Keratinocyte (primary cell): ENCODE measurements around the gene GRIA4. TPM values are rescaled to one million over a fixed set of nuclear protein-coding genes. Genes with fewer than 3 reads are reported as not detected.

Source experiments
- DNase-seq: peaks from one replicate; pipeline ENCODE4 v3.0.0-alpha.2; 2011; ENCODE audit warnings: low read depth, missing footprints, low spot score
- FAIRE-seq: peaks from 2 replicates; lab custom pipeline; 2011; peaks lifted over from hg19 to GRCh38; lab: Jason Lieb, UNC
- H2AFZ ChIP-seq: 2 replicates; pipeline ENCODE4 v1.6.0; 2012; ENCODE audit warnings: low read length, control low read depth, inconsistent platforms; ENCODE audit not compliant: control insufficient read depth
- H3K27ac ChIP-seq: 2 replicates; pipeline ENCODE4 v1.5.1; 2011; ENCODE audit warnings: low read length; ENCODE audit not compliant: control insufficient read depth, insufficient read depth
- H3K27me3 ChIP-seq: 3 replicates; pipeline ENCODE4 v1.6.0; 2011; ENCODE audit warnings: low read length; ENCODE audit not compliant: control insufficient read depth, insufficient read depth; ENCODE audit errors: extremely low read depth
- H3K36me3 ChIP-seq, 2 experiments: 2 replicates in 1 of 2; 3 replicates in 1 of 2; pipeline ENCODE4 v1.5.1; 2011; ENCODE audit warnings: low read length in 2 of 2, mild to moderate bottlenecking in 1 of 2; ENCODE audit not compliant: control insufficient read depth in 2 of 2, insufficient read depth in 2 of 2; ENCODE audit errors: extremely low read depth in 1 of 2
- H3K4me1 ChIP-seq: 3 replicates; pipeline ENCODE4 v1.5.1; 2011; ENCODE audit warnings: low read length; ENCODE audit not compliant: control insufficient read depth, insufficient read depth; ENCODE audit errors: extremely low read depth
- H3K4me2 ChIP-seq: 3 replicates; pipeline ENCODE4 v1.6.0; 2011; ENCODE audit warnings: low read depth, low read length; ENCODE audit not compliant: control insufficient read depth, insufficient read depth; ENCODE audit errors: extremely low read depth
- H3K4me3 ChIP-seq, 3 experiments: fragments of 200-600 bp in 1 of 3; sonication (generic) in 1 of 3; 2 replicates in 2 of 3; 3 replicates in 1 of 3; pipeline ENCODE4 v1.5.1; 2011 to 2016; ENCODE audit warnings: low read length in 3 of 3, mild to moderate bottlenecking in 3 of 3, control low read depth in 2 of 3, inconsistent platforms in 1 of 3, low read depth in 1 of 3, mixed read lengths in 1 of 3, mixed run types in 1 of 3, moderate library complexity in 1 of 3; ENCODE audit not compliant: control insufficient read depth in 2 of 3, insufficient read depth in 2 of 3; ENCODE audit errors: extremely low read depth in 1 of 3
- H3K79me2 ChIP-seq: 2 replicates; pipeline ENCODE4 v1.6.0; 2012; ENCODE audit warnings: low read length; ENCODE audit not compliant: control insufficient read depth, insufficient read depth
- H3K9ac ChIP-seq: 3 replicates; pipeline ENCODE4 v1.6.0; 2011; ENCODE audit warnings: low read length; ENCODE audit not compliant: control insufficient read depth, insufficient read depth; ENCODE audit errors: extremely low read depth
- H3K9me1 ChIP-seq: 3 replicates; pipeline ENCODE4 v1.6.0; 2011; ENCODE audit warnings: low read length; ENCODE audit not compliant: control insufficient read depth, insufficient read depth; ENCODE audit errors: extremely low read depth
- H3K9me3 ChIP-seq: 2 replicates; pipeline ENCODE4 v1.5.1; 2012; ENCODE audit warnings: low read depth, low read length; ENCODE audit not compliant: control insufficient read depth
- H4K20me1 ChIP-seq: 3 replicates; pipeline ENCODE4 v1.6.0; 2011; ENCODE audit warnings: low read length; ENCODE audit not compliant: control insufficient read depth, insufficient read depth; ENCODE audit errors: extremely low read depth
- EZH2 ChIP-seq: IDR thresholded peaks from one replicate; pipeline ENCODE4 v1.6.1; 2012; ENCODE audit warnings: inconsistent platforms, mild to moderate bottlenecking, low read length, moderate library complexity
- dilution Hi-C: fragments of 300-500 bp; cut with MboI; formaldehyde crosslinking; loops from one replicate; pipeline ENCODE4 v1.7.0; 2020; ENCODE audit warnings: low sequenced_read_pairs; ENCODE audit not compliant: extremely low pct_ligation_motif_present
- polyA plus RNA-seq, 5 experiments: library from polyadenylated mRNA; depleted of rRNA in 3 of 5; stranded (reverse) in 3 of 5; stranded (forward) in 1 of 5; unstranded in 1 of 5; fragments of >200 nt; gene quantifications; 1 replicate in 1 of 5; 2 replicates in 3 of 5; 3 replicates in 1 of 5; pipeline versions ENCODE4 v1.2.1 to v1.2.3, GENCODE V29; 2011 to 2012; ENCODE audit warnings: missing spikeins in 2 of 5, low read depth in 1 of 5, low replicate concordance in 1 of 5
- TF ChIP-seq, protein P1 (sequence below), 3 experiments: IDR thresholded peaks in 1 of 3; conservative IDR thresholded peaks in 1 of 3; optimal IDR thresholded peaks in 1 of 3; 2 replicates in 2 of 3; 3 replicates in 1 of 3; pipeline versions ENCODE3 to v1.5.1; 2011; ENCODE audit warnings: low read length in 3 of 3, mild to moderate bottlenecking in 3 of 3, moderate library complexity in 2 of 3, control low read depth in 1 of 3, inconsistent platforms in 1 of 3; ENCODE audit not compliant: insufficient read depth in 2 of 3; ENCODE audit errors: extremely low read depth in 1 of 3

The GRIA4 gene
- polyA plus RNA-seq, 1 donor (not counting 4 experiments of a cell fraction or from before 2014, with no cell fraction given): not detected

DNA sequence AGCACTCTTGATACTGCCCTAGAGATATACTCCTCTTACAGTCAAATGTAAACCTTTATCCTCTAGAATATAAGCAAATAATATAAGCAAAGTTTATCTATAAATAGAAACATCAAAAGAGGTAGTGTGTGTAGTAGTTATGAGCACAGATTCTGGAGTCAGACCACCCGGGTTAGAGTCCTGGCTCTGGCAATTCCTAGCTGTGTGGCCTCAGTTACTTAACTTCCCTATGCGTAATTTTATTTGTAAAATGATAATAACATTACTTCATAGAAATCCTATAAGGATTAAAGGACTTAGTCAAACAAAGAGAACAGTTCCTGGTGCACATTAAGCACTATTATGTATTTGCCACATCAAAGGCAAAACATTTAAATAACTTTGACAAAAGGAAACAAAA is 405.2 kb downstream of the GRIA4 start:
- Histone ChIP-seq H3K79me2 (peaks cover 30% of the 10 kb centered on the region), H2AFZ (no peak overlapping the region), H3K9me3 (no peaks in the 10 kb centered on the region), H3K4me3 (no peak overlapping the region), H3K4me1 (peaks cover 9% of the 10 kb centered on the region), H3K36me3 (peaks cover 0 to 3% of the 10 kb centered on the region in 2 experiments), H4K20me1 (no peaks in the 10 kb centered on the region), H3K9ac (no peak overlapping the region), H3K4me2 (no peak overlapping the region), H3K27ac (no peak overlapping the region), H3K27me3 (no peaks in the 10 kb centered on the region), H3K9me1 (no peaks in the 10 kb centered on the region)
- TF ChIP-seq EZH2: no peak
- TF ChIP-seq, protein P1, sequence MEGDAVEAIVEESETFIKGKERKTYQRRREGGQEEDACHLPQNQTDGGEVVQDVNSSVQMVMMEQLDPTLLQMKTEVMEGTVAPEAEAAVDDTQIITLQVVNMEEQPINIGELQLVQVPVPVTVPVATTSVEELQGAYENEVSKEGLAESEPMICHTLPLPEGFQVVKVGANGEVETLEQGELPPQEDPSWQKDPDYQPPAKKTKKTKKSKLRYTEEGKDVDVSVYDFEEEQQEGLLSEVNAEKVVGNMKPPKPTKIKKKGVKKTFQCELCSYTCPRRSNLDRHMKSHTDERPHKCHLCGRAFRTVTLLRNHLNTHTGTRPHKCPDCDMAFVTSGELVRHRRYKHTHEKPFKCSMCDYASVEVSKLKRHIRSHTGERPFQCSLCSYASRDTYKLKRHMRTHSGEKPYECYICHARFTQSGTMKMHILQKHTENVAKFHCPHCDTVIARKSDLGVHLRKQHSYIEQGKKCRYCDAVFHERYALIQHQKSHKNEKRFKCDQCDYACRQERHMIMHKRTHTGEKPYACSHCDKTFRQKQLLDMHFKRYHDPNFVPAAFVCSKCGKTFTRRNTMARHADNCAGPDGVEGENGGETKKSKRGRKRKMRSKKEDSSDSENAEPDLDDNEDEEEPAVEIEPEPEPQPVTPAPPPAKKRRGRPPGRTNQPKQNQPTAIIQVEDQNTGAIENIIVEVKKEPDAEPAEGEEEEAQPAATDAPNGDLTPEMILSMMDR (optimal IDR thresholded peaks at IDR 0.05 in 1 of 3, IDR thresholded peaks at IDR 0.05 in 1 of 3, conservative IDR thresholded peaks at IDR 0.05 in 1 of 3; ENCODE audit: extremely low read depth in 1 of 3, insufficient read depth in 2 of 3, low read length in 3 of 3): no peak
- DNase-seq (no peak), FAIRE-seq (no peak)
- dilution Hi-C loops: no loop called here

GRCh38 chr11:106017093-106017492 is 407.2 kb downstream of the GRIA4 start:
- no peak overlapping the region for H3K4me2 ChIP-seq
- peaks cover 45% of the 10 kb centered on the region for H3K79me2 ChIP-seq
- no peak overlapping the region for H2AFZ ChIP-seq
- no peak for TF ChIP-seq EZH2
- H4K20me1 ChIP-seq: no peaks in the 10 kb centered on the region
- FAIRE-seq (no peak), DNase-seq (no peak)
- peaks cover 19% of the 10 kb centered on the region for H3K4me1 ChIP-seq
- no peaks in the 10 kb centered on the region for H3K9me1 ChIP-seq
- no peak overlapping the region for H3K9ac ChIP-seq
- peaks cover 0 to 2% of the 10 kb centered on the region in 2 experiments for H3K36me3 ChIP-seq
- no peak overlapping the region for H3K4me3 ChIP-seq
- no peaks in the 10 kb centered on the region for H3K9me3 ChIP-seq
- no peaks in the 10 kb centered on the region for H3K27me3 ChIP-seq
- no peak overlapping the region for H3K27ac ChIP-seq
- dilution Hi-C loops: no loop called here
